HG03575 (cell line): ENCODE results near the gene MS4A15.
"Not testable (repeated sequence)": the region's sequence is repeated elsewhere in the genome, so short reads cannot be mapped to it uniquely, and the experiment has no call there.

Source experiments
- ATAC-seq: cut with Tn5 transposase; IDR thresholded peaks from one replicate; pipeline ENCODE4 v1.9.1; 2021; ENCODE audit not compliant: unreplicated experiment, insufficient number of reproducible peaks, low FRiP score; ENCODE audit errors: extremely low read depth

MS4A15 gene, protein sequence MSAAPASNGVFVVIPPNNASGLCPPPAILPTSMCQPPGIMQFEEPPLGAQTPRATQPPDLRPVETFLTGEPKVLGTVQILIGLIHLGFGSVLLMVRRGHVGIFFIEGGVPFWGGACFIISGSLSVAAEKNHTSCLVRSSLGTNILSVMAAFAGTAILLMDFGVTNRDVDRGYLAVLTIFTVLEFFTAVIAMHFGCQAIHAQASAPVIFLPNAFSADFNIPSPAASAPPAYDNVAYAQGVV

DNA sequence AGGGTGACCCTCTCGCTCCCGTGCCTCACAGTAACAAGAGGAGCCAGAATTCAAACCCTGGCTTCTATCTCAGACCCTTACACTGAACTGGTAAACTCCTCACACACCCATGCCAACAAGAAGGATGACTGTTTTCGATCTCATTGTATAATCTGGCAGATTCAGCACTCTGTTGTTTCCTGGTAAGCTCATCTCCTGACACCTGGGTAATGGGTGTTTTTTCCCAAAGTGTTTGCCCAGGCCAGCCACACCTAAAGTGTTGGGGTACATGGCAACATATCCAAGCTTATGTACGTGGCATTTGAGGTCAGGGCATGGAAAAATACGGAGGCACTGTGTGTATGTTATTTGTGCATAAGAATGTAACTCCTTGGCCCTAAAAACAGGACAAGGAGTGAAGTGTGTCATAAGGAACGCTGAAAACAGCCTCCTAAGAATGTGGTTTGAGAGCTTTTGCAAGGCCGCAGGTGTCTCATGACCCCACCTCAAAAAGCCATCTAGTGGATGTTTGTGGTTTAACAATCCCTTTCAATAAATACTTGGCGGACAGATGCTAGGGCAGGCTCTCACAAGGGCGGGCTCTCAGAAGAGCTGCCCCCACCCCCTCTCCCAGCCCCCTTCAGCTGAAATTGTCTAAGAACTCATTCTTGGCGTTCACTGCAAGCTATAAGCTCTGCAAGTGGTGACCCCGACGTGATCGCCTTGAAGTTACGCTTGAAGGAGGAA lies at the start of gene MS4A15:
MS4A15 (plus strand) TSS at position 561 of the 726 bp plus-strand sequence. CDS start 6,867 bp downstream, outside the sequence.
- no peak for ATAC-seq

DNA sequence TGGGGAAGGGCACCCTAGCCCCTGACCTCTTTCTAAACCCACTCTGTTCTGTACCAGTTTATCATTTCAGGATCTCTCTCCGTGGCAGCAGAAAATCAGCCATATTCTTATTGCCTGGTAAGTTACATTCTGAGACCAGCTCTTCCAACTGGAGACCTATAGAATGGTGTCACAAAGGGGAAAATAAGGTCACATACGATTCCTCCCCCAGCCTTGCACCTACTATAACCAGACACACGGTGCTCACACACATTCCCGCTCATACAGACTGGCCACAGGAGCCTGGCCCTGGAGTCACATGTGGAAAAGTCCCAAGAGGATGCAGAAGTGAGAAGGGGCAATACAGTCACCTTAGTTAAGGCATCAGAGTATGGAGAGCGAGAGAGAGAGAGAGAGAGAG lies 49.7 kb upstream of the MS4A15 start:
- ATAC-seq: no peak

DNA sequence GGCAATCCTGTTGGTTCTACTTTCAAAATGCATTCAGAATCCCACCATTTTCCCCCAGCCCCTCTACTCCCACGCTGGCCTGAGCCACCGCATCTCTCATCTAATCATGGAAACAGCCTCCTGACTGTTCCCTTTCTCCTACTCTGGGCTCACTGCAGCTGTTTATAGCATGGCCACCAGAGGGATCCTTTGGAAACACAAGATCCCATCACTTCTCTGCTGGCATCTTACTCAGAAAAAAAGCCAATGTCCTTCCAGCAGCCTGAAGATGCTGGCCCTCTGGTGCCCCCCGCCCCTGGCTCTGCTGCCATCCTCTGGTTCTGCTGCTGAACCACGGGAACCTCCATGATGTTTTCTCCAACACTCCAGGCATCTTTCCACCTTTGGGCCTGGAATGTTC lies 46.2 kb upstream of the MS4A15 start:
- ATAC-seq: no peak

DNA sequence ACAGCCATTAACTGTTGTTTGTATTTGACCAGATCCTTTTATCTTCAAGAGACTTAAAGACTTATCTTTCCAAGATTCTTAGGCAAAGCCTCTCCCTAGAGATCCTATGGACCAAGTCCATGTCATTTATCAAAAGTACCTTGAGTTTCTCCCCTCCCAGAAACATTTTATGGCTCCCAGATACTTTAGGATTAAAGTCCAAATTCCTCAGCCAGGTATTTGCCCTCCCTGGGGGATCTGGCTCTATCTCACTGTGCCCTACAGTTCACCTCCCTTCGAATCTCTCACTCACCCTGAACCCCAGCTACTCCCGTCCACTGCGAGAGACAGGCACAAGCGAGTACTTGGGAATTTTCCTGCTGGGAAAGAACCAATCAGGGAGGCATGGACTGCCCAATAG lies 45.4 kb upstream of the MS4A15 start:
- no peak for ATAC-seq

DNA sequence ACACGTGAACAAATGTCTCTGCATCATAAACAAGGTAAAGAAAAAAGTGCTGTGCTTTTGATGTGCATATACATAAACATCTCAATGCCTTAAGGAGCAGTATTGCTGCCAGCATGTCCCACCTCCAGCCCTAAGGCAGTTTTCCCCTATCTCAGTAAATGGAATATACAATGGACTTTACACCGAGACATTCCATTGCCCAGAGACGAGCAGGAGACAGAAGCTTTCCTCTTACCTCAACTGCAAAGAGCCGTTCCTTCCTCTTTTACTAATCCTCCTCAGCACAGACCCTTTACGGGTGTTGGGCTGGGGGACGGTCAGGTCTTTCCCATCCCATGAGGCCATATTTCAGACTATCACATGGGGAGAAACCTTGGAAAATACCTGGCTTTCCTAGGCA lies 43.2 kb upstream of the MS4A15 start:
- ATAC-seq: not testable (repeated sequence)

DNA sequence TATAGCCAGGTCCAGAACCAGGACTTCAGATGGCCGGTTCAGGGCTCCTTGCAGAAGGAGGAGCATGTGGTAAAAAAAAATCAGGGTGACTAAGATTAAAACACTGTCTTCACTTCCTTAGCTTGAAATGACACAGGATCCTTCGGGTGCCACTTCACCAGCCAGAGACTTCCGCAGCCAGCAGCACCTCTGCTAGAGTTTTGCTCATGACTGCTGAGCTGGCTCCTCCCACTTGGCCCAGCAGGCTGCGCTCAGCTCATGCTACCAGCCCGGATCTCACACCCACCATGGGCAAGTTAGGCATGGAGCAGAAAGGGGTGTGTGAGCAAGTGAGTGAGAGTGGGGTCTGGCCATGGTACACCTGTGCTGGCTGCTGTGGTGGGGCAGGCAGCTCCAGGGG lies 38.7 kb upstream of the MS4A15 start:
- no peak for ATAC-seq

DNA sequence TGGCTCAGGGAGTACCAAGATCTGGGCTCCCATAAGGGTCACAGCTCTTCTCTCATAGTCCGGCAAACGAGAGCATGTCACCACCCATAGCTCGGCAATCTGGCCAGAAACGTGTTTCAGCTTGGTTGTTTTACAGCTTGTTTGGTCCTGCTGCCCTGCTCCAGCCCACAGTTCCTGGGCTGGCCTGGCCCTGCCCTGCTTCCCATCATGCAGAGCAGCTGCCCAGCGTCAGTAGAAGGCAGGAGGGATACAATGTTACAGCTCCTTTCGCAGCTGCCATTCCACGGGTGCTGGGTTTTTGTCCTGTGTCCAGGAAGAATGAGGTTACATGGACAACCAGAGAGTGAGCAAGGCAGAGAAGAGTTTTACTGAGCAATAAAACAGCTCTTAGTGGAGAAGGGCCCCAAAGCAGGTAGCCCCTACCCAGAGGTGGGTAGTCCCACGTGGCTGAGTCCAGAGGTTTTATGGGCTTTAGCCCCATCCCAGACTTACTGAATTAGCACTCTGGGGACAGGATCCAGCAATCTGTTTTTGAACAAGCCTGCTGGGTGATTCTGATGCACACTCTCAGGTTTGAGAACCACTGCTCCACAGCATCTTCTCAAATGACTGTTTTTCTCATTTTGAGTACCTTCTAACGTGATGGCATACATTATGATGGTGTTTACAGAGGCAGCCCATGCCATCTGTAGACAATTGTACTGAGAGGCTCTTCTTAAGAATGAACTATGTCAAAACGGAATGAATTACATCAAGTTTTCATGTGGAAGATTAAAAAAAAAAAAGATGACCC lies 37.9 kb upstream of the MS4A15 start:
- ATAC-seq: no peak

DNA sequence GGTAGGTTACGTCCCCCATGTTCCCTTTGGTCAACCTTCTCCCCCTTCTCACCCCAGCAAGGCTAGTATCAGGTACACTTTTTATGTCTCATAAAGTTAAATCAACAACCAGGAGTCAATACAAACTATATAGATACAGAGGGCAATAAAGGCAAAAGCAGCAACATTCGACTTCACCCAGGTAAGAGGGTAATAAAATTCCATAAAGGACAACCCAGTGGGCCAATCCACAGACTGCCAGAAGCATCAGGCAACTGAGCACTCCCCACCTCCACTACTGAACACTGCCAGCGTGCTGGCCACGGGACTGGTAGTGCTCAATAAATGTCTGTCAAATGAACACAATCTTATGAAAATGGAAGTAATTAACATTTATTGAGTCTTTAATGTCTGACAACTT lies 37.3 kb upstream of the MS4A15 start:
- no peak for ATAC-seq

DNA sequence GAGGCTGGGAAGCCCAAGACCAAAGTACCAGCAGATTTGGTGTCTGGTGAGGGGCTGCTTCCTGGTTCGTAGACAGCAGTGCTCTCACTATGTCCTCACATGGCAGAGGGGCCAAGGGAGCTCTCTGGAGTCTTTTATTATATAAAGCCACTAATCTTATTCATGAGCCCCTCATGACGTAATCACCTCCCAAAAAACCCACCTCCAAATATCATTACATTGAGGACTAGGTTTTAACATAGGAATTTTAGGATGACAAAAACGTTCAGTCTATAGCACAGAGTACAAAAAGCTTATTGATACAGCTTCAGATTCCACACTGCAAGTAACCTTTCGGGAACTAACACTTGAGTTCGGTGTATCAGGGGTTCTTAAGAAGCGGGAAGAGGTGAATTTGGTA lies 36.2 kb upstream of the MS4A15 start:
- ATAC-seq: no peak

DNA sequence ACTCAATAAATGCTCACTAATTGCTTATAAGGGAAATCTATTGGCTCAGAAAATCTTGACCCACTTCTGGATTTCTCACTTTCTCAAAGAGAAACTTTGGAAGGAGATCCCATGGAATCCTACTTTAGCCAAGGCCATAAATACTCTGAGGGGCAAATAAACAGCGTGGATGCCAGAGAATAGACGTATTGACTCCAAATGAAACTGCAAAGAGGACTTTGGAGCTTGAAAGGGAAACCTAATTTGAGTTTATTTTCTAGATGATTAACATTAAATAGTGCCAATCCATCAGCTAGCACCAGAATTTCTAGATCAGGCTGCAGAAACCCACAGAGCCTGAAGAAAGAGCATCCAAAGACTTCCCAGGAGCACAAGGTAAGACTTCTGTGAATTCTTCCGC lies 32.2 kb upstream of the MS4A15 start, which contains the start of gene MS4A18:
MS4A18 (plus strand) TSS at position 301 of the 400 bp plus-strand sequence.
- ATAC-seq: no peak

DNA sequence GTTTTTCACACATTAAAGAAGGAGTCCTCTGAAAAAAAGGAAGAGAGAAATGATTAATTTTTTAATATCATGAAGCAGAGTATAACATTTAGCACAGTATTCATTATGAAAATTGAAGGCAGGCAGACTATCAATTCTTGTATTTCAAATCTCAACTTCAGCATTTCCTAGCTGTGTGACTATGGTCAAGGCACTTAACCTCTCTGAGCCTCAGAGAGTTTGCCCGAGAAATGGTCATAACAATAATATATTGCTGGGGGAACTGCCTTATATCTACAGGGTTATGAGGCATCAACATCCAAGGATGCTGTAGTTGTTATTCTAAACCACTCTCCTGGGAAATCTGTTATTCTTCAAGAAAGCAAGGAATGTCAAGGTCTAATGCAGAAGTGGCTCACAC lies 31.1 kb upstream of the MS4A15 start:
- no peak for ATAC-seq

DNA sequence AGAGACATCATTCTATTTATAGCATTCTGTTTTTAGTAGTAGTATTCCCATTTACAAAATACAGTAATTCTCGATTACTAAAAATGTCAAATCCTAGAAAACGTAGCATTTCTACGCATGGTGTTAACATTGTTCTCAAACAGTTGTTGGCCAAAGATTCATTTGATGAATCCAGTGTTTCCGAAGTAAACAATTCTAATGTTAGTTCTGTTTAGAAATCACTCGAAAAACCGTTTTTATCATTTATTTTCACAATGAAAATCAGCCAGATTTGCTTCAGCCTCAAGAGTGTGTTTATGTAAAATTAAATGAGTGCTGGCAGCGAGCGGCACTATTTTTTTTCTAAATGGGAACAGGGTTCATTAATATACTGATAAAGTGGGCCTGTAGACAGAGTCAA lies 25.1 kb upstream of the MS4A15 start:
- no peak for ATAC-seq

DNA sequence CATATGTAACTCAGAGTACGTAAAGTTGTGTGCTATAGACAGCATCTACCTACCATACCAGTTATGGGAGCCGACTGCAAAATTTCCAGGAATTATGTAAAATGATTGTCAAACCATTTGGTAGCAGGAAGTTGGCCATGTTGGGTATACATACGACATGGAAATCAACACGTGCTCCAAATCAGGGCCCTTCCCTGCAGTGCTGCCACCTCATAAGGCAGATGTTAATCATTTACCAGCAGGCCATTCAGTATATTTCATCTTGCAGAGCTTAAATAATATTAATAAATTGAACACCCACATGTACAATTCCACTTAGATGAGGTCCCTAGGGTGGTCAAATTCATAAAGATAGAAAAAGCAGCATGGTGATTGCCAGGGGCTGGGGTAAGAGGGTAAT lies 22.4 kb upstream of the MS4A15 start:
- ATAC-seq: no peak

DNA sequence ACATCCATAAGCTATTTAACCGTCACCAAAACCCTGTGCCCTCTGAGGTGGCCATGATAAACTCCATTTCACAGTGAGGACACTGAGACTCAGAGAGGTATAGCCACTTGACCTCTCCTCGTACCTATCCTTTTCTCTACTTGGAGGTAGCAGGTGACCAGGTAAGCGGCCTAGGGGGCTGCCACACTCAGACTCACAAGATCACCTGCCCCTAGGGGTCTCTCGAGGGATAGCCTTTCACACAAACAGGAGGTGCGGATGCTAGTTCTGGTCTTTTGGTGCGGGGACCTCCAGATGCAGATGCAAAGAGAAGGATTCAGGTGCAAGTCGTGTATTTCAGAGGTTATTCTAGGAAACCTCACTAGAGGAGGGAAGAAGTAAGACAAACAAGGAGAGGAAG lies 17.6 kb upstream of the MS4A15 start:
- no peak for ATAC-seq

DNA sequence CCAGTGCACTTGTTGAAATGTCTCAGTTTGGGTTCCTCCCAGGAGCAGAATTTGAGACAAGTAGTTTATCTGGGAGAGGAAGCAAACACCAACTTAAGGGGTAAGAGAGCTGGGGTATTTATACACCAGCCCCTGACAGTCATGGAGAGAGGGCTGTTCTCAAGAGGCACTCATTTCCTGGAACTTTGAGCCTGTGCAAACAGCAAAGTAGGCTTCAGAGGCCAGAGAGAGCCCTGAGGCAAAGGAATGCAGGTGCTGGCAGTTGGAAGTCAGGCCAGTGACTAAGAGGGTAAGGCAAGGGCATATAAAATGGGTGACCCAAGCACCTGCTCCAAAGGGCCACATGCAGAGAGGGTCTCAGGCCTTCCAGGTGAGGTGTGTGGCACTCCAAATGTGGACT lies 16.1 kb upstream of the MS4A15 start:
- no peak for ATAC-seq

DNA sequence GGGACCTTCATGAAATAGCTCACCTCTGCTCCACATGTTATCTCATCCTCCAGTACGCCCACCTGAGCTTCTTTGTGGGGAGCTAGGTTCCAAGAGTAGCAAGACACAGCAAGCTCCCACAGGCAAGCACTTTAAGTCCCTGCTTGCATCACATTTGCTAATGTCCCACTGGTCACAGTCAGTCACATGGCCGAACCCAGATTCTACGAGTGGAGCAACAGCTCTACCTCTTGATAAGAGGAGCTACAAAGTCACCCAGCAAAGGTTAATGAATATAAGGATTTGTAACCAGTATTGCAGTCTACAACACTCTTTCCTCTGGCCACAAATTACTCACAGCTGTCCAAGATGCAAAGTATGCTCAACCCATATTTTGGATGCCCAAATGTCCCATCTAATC lies 15.2 kb upstream of the MS4A15 start:
- ATAC-seq: no peak

DNA sequence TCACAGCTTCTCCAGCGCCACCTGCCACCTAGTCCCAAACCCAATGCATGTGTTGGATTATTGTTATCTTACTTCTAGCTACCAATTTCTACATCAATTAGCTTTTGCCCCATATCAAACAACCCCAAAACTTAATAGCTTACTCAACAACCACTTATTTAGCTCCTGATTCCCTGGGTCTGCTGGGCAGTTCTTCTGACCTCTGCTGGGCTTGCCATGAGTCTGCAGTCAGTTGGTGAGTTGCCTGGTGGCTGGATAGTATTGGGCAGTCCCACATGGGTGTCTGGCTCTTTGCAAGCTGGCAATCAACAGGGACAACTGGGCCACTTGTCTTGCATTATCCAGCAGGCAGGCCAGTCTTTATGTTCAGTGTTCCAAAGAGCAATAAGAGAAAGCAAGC lies 13.6 kb upstream of the MS4A15 start:
- no peak for ATAC-seq

DNA sequence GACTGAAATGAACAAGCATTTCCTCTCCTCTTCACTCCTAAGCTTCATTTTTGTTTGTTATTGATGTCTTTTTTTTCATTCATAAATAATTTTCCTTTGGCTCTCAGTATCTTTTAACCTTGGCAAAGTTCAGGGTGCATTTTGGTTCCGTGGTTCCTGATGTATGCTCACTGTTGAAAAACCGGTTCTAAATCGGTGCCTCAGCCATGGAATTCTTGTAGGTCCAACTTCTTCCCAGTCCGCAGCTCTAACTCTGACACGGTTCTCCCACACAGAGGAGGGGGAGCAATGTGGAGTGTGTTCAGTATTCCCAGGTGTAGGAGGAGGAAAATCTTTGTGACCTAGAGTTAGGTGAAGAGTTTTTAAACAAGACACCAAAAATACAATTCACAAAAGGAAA lies 12.6 kb upstream of the MS4A15 start:
- no peak for ATAC-seq

DNA sequence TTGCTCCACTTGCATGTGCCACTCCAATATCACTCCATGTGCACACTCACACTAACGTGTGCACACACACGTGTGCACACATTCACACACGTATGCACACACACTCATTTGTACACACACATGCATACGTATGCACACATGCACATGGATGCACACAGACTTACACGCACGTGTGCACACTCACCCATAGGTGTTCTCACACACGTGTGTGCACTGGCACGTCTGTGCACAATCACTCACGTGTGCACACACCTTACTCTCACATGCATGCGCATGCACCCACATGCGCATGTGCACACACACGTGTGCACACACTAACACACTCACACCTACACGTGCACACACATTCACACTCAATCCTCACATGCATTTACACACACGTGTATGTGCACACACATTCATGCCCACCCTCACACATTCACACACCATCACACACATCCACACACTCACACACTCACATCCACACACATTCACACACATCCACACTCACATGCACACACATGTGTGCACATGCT lies 9.3 kb upstream of the MS4A15 start:
- no peak for ATAC-seq

DNA sequence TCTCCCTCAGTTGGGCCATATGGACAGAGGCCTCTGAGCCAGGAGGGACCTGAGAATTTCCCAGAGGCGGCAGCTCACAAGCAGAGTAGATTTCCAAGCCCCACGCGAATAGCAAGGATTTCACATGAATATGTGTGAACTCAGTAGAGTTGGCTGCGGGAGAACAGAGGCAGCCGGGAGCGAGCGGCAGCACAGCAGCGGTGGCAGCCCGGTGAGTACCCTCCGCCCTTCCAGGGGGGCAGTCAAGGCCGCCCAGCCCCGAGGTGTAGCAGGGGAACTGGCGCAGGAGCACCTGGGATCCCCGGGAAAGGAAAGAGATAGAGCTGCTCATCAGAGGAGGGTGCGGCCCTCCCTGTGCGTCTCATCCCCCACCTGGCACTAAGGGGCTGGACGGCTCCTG lies 8.4 kb upstream of the MS4A15 start:
- no peak for ATAC-seq
